CD4-positive, alpha-beta T cell treated with Interleukin-12 subunit alpha and Interleukin-12 subunit beta, for 1 hour (primary cell): ENCODE results near the gene COL7A1.
"Not testable (repeated sequence)": the region's sequence is repeated elsewhere in the genome, so short reads cannot be mapped to it uniquely, and the experiment has no call there.

Source experiments
- DNase-seq: peaks from one replicate; pipeline ENCODE4 v3.0.0-alpha.2; 2020

Gene COL7A1

GRCh38 chr3:48532977-48533337 is 62.2 kb downstream of the COL7A1 start:
- DNase-seq, result no peak

- DNase-seq, result no peak
Observed at GRCh38 chr3:48532271-48532976, 62.7 kb downstream of the COL7A1 start.

- DNase-seq, result not testable (repeated sequence)
Observed at GRCh38 chr3:48530701-48531100, 64.4 kb downstream of the COL7A1 start.

- DNase-seq, result no peak
Observed at GRCh38 chr3:48528754-48529153, 66.4 kb downstream of the COL7A1 start.

GRCh38 chr3:48528048-48528447 is 67.1 kb downstream of the COL7A1 start:
- no peak for DNase-seq

- DNase-seq, result no peak
Observed at GRCh38 chr3:48524970-48525369, 70.2 kb downstream of the COL7A1 start.

- DNase-seq, result no peak
Observed at GRCh38 chr3:48521635-48522034, 73.5 kb downstream of the COL7A1 start.

GRCh38 chr3:48519277-48519643 is 75.9 kb downstream of the COL7A1 start:
- no peak for DNase-seq

- no peak for DNase-seq
Observed at GRCh38 chr3:48518638-48519276, 76.4 kb downstream of the COL7A1 start.

- no peak for DNase-seq
Observed at GRCh38 chr3:48518069-48518468, 77.1 kb downstream of the COL7A1 start.

- no peak for DNase-seq
Observed at GRCh38 chr3:48516571-48516970, 78.6 kb downstream of the COL7A1 start.

GRCh38 chr3:48514431-48515227 is 80.5 kb downstream of the COL7A1 start:
- DNase-seq, result peak; percentile 47
